ENCODE results near the gene WDR54. TPM values are rescaled to one million over a fixed set of nuclear protein-coding genes. Genes with fewer than 3 reads are reported as not detected.
"Not testable (repeated sequence)": the region's sequence is repeated elsewhere in the genome, so short reads cannot be mapped to it uniquely, and the experiment has no call there.

WDR54 gene
- total RNA-seq, 1 experiment from 2014 or later, result 53.0 TPM

DNA sequence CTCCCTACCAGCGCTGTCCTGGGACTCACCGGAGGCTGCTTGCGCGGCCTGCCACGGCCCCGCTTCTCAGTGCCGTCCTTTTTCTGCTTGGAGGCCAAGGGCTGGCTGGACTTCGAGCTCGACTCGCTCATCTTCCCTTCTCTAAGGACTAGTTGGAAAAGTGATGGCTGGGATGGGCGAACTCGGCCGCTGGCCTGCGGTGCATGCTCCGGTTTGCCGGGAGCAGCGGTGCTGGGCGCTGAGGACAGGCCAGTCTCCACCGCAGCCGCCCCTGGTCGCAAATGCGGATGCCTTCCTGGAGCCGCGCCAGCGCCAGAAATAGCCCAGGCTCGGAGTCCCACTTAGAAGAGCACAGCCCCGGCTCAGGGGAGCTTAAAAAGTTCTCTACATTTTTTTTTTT is 3.2 kb upstream of the WDR54 start:
- Histone ChIP-seq H3K27ac (no peak overlapping the region), H3K36me3 (ENCODE audit: low read depth) (no peaks in the 10 kb centered on the region), H3K4me3 (no peak overlapping the region), H3K79me2 (ENCODE audit: low read depth) (no peaks in the 10 kb centered on the region), H3F3A (ENCODE audit: insufficient read depth, low read depth) (peaks cover 21% of the 10 kb centered on the region; the same call in 1 of the 2 replicates), H2AFZ (no peak overlapping the region), H3K9me2 (ENCODE audit: insufficient read depth) (no peaks in the 10 kb centered on the region), H3K4me1 (replicated peaks; ENCODE audit: insufficient read depth) (peaks cover 9% of the 10 kb centered on the region), H3K4me2 (no peak overlapping the region), H3K9me3 (ENCODE audit: insufficient read depth, low read depth) (no peaks in the 10 kb centered on the region), H4K20me1 (ENCODE audit: insufficient read depth) (no peaks in the 10 kb centered on the region), H3K27me3 (ENCODE audit: insufficient read depth, low read depth) (no peaks in the 10 kb centered on the region)
- ChIA-PET CTCF (no interaction called here), POLR2A (ENCODE audit: unreplicated experiment) (no interaction called here)
- DNase-seq, result no peak
- intact Hi-C loops (cut with micrococcal nuclease; ENCODE audit: unreplicated experiment), result no loop called here
- no TSS peak for BruUV-seq (replicated peaks)
- TF ChIP-seq EZH2 (IDR thresholded peaks at IDR 0.05; ENCODE audit: low read depth), result no peak
- TF ChIP-seq, protein P1, sequence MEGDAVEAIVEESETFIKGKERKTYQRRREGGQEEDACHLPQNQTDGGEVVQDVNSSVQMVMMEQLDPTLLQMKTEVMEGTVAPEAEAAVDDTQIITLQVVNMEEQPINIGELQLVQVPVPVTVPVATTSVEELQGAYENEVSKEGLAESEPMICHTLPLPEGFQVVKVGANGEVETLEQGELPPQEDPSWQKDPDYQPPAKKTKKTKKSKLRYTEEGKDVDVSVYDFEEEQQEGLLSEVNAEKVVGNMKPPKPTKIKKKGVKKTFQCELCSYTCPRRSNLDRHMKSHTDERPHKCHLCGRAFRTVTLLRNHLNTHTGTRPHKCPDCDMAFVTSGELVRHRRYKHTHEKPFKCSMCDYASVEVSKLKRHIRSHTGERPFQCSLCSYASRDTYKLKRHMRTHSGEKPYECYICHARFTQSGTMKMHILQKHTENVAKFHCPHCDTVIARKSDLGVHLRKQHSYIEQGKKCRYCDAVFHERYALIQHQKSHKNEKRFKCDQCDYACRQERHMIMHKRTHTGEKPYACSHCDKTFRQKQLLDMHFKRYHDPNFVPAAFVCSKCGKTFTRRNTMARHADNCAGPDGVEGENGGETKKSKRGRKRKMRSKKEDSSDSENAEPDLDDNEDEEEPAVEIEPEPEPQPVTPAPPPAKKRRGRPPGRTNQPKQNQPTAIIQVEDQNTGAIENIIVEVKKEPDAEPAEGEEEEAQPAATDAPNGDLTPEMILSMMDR (conservative IDR thresholded peaks at IDR 0.05), result no peak

DNA sequence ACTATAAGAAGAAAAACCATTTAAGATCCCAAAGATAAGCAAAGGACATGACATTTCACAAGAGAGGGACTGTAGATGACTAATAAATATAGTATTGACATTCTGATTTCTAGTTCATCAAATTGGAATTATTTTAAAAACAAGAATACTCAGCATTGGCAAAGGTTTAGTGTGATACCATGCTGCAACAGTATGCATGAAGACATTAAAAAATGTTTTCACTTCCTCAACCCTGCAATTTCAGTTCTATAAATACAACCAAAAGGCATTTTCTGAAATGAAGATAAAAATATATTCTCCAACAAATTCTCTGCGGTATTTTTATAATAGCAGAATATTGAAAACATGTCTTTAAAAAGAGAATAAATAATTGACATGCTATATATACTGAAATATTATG is 2.2 kb upstream of the WDR54 start:
- no peaks in the 10 kb centered on the region for H3K9me2 ChIP-seq (ENCODE audit: insufficient read depth)
- no TSS peak for BruUV-seq (replicated peaks)
- no peaks in the 10 kb centered on the region for H3K9me3 ChIP-seq (ENCODE audit: insufficient read depth, low read depth)
- H3K4me1 ChIP-seq (replicated peaks; ENCODE audit: insufficient read depth), result peaks cover 9% of the 10 kb centered on the region
- ChIA-PET POLR2A (ENCODE audit: unreplicated experiment) (no interaction called here), CTCF (no interaction called here)
- intact Hi-C loops (cut with micrococcal nuclease; ENCODE audit: unreplicated experiment), result no loop called here
- H3K4me3 ChIP-seq, result no peak overlapping the region
- H3F3A ChIP-seq (ENCODE audit: insufficient read depth, low read depth), result peaks cover 29% of the 10 kb centered on the region; the same call in 1 of the 2 replicates
- no peaks in the 10 kb centered on the region for H3K36me3 ChIP-seq (ENCODE audit: low read depth)
- no peak for DNase-seq
- H2AFZ ChIP-seq, result no peak overlapping the region
- H3K4me2 ChIP-seq, result no peak overlapping the region
- no peaks in the 10 kb centered on the region for H3K79me2 ChIP-seq (ENCODE audit: low read depth)
- TF ChIP-seq EZH2 (IDR thresholded peaks at IDR 0.05; ENCODE audit: low read depth), result no peak
- TF ChIP-seq, protein P1 (conservative IDR thresholded peaks at IDR 0.05), result no peak
- no peaks in the 10 kb centered on the region for H3K27me3 ChIP-seq (ENCODE audit: insufficient read depth, low read depth)
- H3K27ac ChIP-seq, result no peak overlapping the region
- H4K20me1 ChIP-seq (ENCODE audit: insufficient read depth), result no peaks in the 10 kb centered on the region

DNA sequence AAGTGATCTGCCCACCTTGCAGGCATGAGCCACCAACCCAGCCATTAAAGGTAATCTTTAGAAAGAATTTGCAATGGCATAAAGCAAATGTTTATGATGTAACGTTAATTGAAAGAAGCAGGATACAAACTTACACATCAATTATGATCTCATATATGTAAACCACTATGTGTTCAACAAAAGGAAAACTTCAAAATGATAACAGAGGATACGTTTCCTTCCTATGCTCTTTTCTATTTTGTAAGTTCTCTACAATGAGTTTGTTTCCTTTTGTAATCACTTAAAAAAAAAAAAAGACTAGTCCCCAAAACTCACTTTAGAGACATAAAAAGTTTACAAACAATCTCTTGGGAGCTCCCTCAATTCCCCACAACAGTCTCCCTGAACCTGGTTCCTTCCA is 1.5 kb upstream of the WDR54 start:
- DNase-seq, result no peak
- no peaks in the 10 kb centered on the region for H3K9me2 ChIP-seq (ENCODE audit: insufficient read depth)
- no peak overlapping the region for H2AFZ ChIP-seq
- no peaks in the 10 kb centered on the region for H3K27me3 ChIP-seq (ENCODE audit: insufficient read depth, low read depth)
- no TSS peak for BruUV-seq (replicated peaks)
- no peaks in the 10 kb centered on the region for H3K9me3 ChIP-seq (ENCODE audit: insufficient read depth, low read depth)
- no peaks in the 10 kb centered on the region for H3K79me2 ChIP-seq (ENCODE audit: low read depth)
- ChIA-PET CTCF (no interaction called here), POLR2A (ENCODE audit: unreplicated experiment) (no interaction called here)
- H3K4me2 ChIP-seq, result peak overlapping the region; percentile 83; the same call in 1 of the 2 replicates
- H3K4me3 ChIP-seq, result no peak overlapping the region
- peaks cover 36% of the 10 kb centered on the region; the same call in 1 of the 2 replicates for H3F3A ChIP-seq (ENCODE audit: insufficient read depth, low read depth)
- TF ChIP-seq, protein P1 (conservative IDR thresholded peaks at IDR 0.05), result no peak
- TF ChIP-seq EZH2 (IDR thresholded peaks at IDR 0.05; ENCODE audit: low read depth), result no peak
- H3K4me1 ChIP-seq (replicated peaks; ENCODE audit: insufficient read depth), result peaks cover 9% of the 10 kb centered on the region
- H3K36me3 ChIP-seq (ENCODE audit: low read depth), result no peaks in the 10 kb centered on the region
- intact Hi-C loops (cut with micrococcal nuclease; ENCODE audit: unreplicated experiment), result no loop called here
- no peaks in the 10 kb centered on the region for H4K20me1 ChIP-seq (ENCODE audit: insufficient read depth)
- H3K27ac ChIP-seq, result no peak overlapping the region

DNA sequence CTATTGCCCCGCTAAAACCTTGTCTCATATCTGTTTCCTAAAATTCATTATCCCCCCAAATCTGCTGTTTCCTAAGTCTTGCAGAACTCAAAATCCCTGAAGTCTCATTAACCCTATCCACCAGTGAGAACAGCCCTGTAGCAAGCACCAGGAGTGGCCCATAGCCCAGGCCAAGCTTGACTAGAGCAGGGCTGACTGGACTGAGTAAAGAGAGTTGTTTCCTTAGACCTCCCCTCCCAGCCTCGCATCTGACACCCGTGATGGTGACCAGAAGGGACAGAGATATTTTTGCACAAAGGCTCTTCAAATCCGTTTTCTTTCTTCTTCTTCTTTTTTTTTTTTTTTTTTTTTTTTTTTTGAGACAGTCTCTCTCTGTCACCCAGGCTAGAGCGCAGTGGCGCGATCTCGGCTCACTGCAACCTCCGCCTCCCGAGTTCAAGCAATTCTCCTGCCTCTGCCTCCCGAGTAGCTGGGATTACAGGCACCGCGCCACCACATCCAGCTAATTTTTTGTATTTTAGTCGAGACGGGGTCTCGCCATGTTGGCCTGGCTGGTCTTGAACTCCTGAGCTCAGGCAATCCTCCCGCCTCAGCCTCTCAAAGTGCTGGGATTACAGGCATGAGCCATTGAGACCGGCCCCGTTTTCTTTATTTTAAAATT is 957 bp upstream of the WDR54 start:
- H3K36me3 ChIP-seq (ENCODE audit: low read depth); POLR2A ChIA-PET (ENCODE audit: unreplicated experiment); H4K20me1 ChIP-seq (ENCODE audit: insufficient read depth); H3K79me2 ChIP-seq (ENCODE audit: low read depth); H3K4me1 ChIP-seq (replicated peaks; ENCODE audit: insufficient read depth); H3K9me3 ChIP-seq (ENCODE audit: insufficient read depth, low read depth); H3K27me3 ChIP-seq (ENCODE audit: insufficient read depth, low read depth); DNase-seq; H3K9me2 ChIP-seq (ENCODE audit: insufficient read depth); BruUV-seq (replicated peaks): not testable (repeated sequence)
- H3K4me2 ChIP-seq, result peak overlapping the region; percentile 83
- intact Hi-C loops (cut with micrococcal nuclease; ENCODE audit: unreplicated experiment), result loop anchor here (1.0 kb wide), 1 partner anchor 28 kb away; no protein-coding TSS in a partner anchor
- peak overlapping the region; percentile 84 for H2AFZ ChIP-seq
- CTCF ChIA-PET, result interaction anchor here (1.1 kb wide), 1 partner anchor 413 kb away, joined by 3 read pairs; no protein-coding TSS in a partner anchor
- peak overlapping the region; percentile 67 for H3K4me3 ChIP-seq
- peaks cover 41% of the 10 kb centered on the region; the same call in 1 of the 2 replicates for H3F3A ChIP-seq (ENCODE audit: insufficient read depth, low read depth)
- peak overlapping the region; percentile 40 for H3K27ac ChIP-seq

All from PC-9 (cell line).